ENCODE results near the gene MSH5. TPM values are rescaled to one million over a fixed set of nuclear protein-coding genes. Genes with fewer than 3 reads are reported as not detected.

Gene MSH5
- total and polyA plus RNA-seq, 9 of the 15 experiments (the other 6 are each of a cell fraction or from before 2014, with no cell fraction given): 12.5 to 104 (median 46.6) TPM

DNA sequence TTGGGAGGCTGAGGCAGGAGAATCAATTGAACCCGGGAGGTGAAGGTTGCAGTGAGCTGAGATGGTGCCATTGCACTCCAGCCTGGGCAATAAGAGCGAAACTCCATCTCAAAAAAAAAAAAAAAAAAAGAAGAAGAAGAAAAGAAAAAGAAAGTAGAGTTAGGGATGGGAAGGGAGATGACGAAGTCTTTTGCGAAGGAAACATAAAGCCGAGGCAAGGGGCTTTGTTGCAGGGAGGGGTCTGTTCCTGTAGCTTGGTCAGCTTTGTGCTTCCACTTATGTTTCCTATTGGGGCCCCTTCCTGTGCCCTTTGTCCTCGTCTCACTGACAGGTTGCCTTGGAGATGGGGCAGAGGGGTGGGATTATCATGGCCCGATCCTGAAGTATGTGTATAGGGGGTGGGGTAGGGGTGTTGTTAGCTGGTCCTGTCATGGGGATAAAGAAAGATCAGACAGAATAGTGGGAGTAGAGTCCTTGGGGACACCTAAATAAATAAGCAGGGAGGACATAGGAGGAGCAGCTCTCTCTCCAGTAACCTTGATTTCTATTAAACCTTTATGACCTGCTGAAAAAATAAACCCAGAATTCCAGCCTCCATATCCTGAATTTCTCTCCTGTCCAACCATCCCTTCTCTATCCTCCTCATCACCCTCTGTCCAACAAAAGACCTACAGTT is 2.4 kb upstream of the MSH5 start (continued):
- TF ChIP-seq ELK3 (CRISPR knock-in tag; IDR thresholded peaks at IDR 0.05) (0 out of 2 replicates have a peak, but pooled peaks have one; percentile 45), KLF6 (CRISPR knock-in tag; IDR thresholded peaks at IDR 0.05; ENCODE audit: borderline replicate concordance) (peak; percentile 17; the same call in 1 of the 2 replicates), FOXA3 (CRISPR knock-in tag; conservative IDR thresholded peaks at IDR 0.05 in 1 of 2, IDR thresholded peaks at IDR 0.05 in 1 of 2) (peak in 1 of 2 experiments; percentile 65; a peak in 2 of 4 replicates), CCNT2 (IDR thresholded peaks at IDR 0.05; ENCODE audit: borderline replicate concordance, extremely low read depth, insufficient read length, low read depth, low read length) (no peak), EWSR1 (IDR thresholded peaks at IDR 0.05; ENCODE audit: borderline replicate concordance, low read depth, partially characterized antibody) (no peak), BRD4 (IDR thresholded peaks at IDR 0.05) (peak; percentile 83; the same call in 1 of the 2 replicates), ZNF146 (CRISPR knock-in tag; IDR thresholded peaks at IDR 0.05; ENCODE audit: unreplicated experiment) (no peak), ETV6 (IDR thresholded peaks at IDR 0.05; ENCODE audit: borderline replicate concordance in 1 of 2, low read depth in 2 of 2, low read length in 1 of 2) (0 out of 4 replicates have a peak, but pooled peaks of 1 of the 2 experiments have one; percentile 50), ETV6 (CRISPR knock-in tag; IDR thresholded peaks at IDR 0.05; ENCODE audit: borderline replicate concordance) (no peak), CTCFL (IDR thresholded peaks at IDR 0.05; ENCODE audit: borderline replicate concordance, insufficient read depth, low read depth, low read length, poor library complexity, severe bottlenecking) (no peak), PHB (CRISPR knock-in tag; IDR thresholded peaks at IDR 0.05) (peak; percentile 88; the same call in 1 of the 2 replicates), ZNF232 (CRISPR knock-in tag; IDR thresholded peaks at IDR 0.05) (0 out of 2 replicates have a peak, but pooled peaks have one; percentile 6), ATF7 (IDR thresholded peaks at IDR 0.05) (no peak), BCOR (IDR thresholded peaks at IDR 0.05) (peak; percentile 59; the same call in 1 of the 2 replicates), ZKSCAN1 (IDR thresholded peaks at IDR 0.05; ENCODE audit: low read depth, low read length) (no peak; the same call in 1 of the 2 replicates), RHOXF2B (CRISPR knock-in tag; conservative IDR thresholded peaks at IDR 0.05) (no peak), CHD1 (IDR thresholded peaks at IDR 0.05; ENCODE audit: low read length) (peak; percentile 25)
- TF ChIP-seq, protein P1, sequence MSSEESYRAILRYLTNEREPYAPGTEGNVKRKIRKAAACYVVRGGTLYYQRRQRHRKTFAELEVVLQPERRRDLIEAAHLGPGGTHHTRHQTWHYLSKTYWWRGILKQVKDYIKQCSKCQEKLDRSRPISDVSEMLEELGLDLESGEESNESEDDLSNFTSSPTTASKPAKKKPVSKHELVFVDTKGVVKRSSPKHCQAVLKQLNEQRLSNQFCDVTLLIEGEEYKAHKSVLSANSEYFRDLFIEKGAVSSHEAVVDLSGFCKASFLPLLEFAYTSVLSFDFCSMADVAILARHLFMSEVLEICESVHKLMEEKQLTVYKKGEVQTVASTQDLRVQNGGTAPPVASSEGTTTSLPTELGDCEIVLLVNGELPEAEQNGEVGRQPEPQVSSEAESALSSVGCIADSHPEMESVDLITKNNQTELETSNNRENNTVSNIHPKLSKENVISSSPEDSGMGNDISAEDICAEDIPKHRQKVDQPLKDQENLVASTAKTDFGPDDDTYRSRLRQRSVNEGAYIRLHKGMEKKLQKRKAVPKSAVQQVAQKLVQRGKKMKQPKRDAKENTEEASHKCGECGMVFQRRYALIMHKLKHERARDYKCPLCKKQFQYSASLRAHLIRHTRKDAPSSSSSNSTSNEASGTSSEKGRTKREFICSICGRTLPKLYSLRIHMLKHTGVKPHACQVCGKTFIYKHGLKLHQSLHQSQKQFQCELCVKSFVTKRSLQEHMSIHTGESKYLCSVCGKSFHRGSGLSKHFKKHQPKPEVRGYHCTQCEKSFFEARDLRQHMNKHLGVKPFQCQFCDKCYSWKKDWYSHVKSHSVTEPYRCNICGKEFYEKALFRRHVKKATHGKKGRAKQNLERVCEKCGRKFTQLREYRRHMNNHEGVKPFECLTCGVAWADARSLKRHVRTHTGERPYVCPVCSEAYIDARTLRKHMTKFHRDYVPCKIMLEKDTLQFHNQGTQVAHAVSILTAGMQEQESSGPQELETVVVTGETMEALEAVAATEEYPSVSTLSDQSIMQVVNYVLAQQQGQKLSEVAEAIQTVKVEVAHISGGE (CRISPR knock-in tag; IDR thresholded peaks at IDR 0.05): no peak; a peak in 1 of 6 replicates
- TF ChIP-seq, protein P2, sequence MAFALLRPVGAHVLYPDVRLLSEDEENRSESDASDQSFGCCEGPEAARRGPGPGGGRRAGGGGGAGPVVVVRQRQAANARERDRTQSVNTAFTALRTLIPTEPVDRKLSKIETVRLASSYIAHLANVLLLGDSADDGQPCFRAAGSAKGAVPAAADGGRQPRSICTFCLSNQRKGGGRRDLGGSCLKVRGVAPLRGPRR (CRISPR knock-in tag; IDR thresholded peaks at IDR 0.05): 0 out of 2 replicates have a peak, but pooled peaks have one; percentile 9
